Mucosa of rectum (tissue), 2 donors: ENCODE measurements around the gene TNS3.
"Not testable (repeated sequence)": the region's sequence is repeated elsewhere in the genome, so short reads cannot be mapped to it uniquely, and the experiment has no call there.

Experiments used
- H3K27ac ChIP-seq, 2 donors: one replicate each; pipeline ENCODE4 v1.7.0; 2013; ENCODE audit warnings: inconsistent platforms in 2 of 2, low read depth in 2 of 2, low read length in 2 of 2
- H3K27me3 ChIP-seq, 2 donors: one replicate each; pipeline ENCODE4 v1.7.0; 2013; ENCODE audit warnings: low read length in 2 of 2; ENCODE audit not compliant: control insufficient read depth in 2 of 2, insufficient read depth in 2 of 2
- H3K36me3 ChIP-seq, 2 donors: one replicate each; pipeline ENCODE4 v1.7.0; 2013; ENCODE audit warnings: low read length in 2 of 2; ENCODE audit not compliant: control insufficient read depth in 2 of 2, insufficient read depth in 2 of 2
- H3K4me1 ChIP-seq, 2 donors: one replicate each; pipeline ENCODE4 v1.7.0; 2013; ENCODE audit warnings: low read length in 2 of 2, mild to moderate bottlenecking in 1 of 2; ENCODE audit not compliant: control insufficient read depth in 2 of 2, insufficient read depth in 2 of 2
- H3K4me3 ChIP-seq, 2 donors: one replicate each; pipeline ENCODE4 v1.7.0; 2013; ENCODE audit warnings: low read length in 2 of 2
- H3K9ac ChIP-seq, 2 donors: one replicate each; pipeline ENCODE4 v1.7.0; 2013; ENCODE audit warnings: low read length in 2 of 2, low read depth in 1 of 2, mild to moderate bottlenecking in 1 of 2
- H3K9me3 ChIP-seq, 2 donors: one replicate each; pipeline ENCODE4 v1.7.0; 2013; ENCODE audit warnings: low read length in 2 of 2; ENCODE audit not compliant: control insufficient read depth in 2 of 2
- donor health status: healthy.
- donor health status: Normal muscosa, but diverticular disease.

Gene TNS3

GRCh38 chr7:47473499-47474210 lies 108.3 kb downstream of the TNS3 start:
- Histone ChIP-seq H3K4me1 (peaks cover 46 to 61% of the 10 kb centered on the region in 2 donors), H3K36me3 (peaks cover 0 to 2% of the 10 kb centered on the region in 2 donors), H3K9ac (no peak overlapping the region), H3K27me3 (no peaks in the 10 kb centered on the region), H3K4me3 (no peak overlapping the region), H3K27ac (peak overlapping the region; percentile 79 to 84), H3K9me3 (no peaks in the 10 kb centered on the region)

- H3K4me1 ChIP-seq, result peaks cover 42 to 53% of the 10 kb centered on the region in 2 donors
Observed at GRCh38 chr7:47472444-47473157, 109.3 kb downstream of the TNS3 start.

DNA sequence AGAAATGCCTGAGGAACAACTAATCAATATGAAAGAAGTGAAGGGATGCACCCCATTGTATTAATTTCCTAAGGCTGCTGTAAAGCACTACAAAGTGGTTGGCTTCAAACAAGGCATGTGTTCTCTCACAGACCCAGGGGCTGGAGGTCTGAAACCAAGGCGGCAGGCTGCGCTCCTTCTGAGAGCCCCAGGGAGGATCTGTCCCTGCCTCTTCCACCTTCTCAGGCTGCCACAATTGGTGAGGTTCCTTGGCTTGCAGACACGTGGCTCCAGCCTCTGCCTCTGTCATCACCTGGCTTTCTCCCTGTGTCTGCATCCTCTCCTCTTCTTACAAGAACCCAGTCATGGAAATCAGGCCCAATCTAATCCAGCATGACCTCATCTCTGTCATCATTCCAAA lies 110.1 kb downstream of the TNS3 start:
- Histone ChIP-seq H3K9me3 (no peaks in the 10 kb centered on the region), H3K36me3 (peaks cover 2 to 3% of the 10 kb centered on the region in 2 donors), H3K27ac (peak overlapping the region; percentile 69 to 80), H3K4me1 (peaks cover 41 to 53% of the 10 kb centered on the region in 2 donors), H3K27me3 (no peaks in the 10 kb centered on the region), H3K9ac (no peak overlapping the region), H3K4me3 (no peak overlapping the region)

More at GRCh38 chr7:47472444-47473157, 109.3 kb downstream of the TNS3 start:
- peak overlapping the region in 1 of 2 donors; percentile 80 for H3K27ac ChIP-seq
- H3K36me3 ChIP-seq, result peaks cover under 1 to 2% of the 10 kb centered on the region in 2 donors
- H3K9me3 ChIP-seq, result no peaks in the 10 kb centered on the region
- no peaks in the 10 kb centered on the region for H3K27me3 ChIP-seq
- no peak overlapping the region for H3K4me3 ChIP-seq
- no peak overlapping the region for H3K9ac ChIP-seq

GRCh38 chr7:47471358-47471703 lies 110.6 kb downstream of the TNS3 start:
- Histone ChIP-seq H3K9ac (peak overlapping the region in 1 of 2 donors; percentile 62), H3K36me3 (peaks cover 2 to 3% of the 10 kb centered on the region in 2 donors), H3K4me3 (no peak overlapping the region), H3K9me3 (no peaks in the 10 kb centered on the region), H3K4me1 (peaks cover 41 to 57% of the 10 kb centered on the region in 2 donors), H3K27ac (peak overlapping the region; percentile 69 to 80), H3K27me3 (no peaks in the 10 kb centered on the region)

DNA sequence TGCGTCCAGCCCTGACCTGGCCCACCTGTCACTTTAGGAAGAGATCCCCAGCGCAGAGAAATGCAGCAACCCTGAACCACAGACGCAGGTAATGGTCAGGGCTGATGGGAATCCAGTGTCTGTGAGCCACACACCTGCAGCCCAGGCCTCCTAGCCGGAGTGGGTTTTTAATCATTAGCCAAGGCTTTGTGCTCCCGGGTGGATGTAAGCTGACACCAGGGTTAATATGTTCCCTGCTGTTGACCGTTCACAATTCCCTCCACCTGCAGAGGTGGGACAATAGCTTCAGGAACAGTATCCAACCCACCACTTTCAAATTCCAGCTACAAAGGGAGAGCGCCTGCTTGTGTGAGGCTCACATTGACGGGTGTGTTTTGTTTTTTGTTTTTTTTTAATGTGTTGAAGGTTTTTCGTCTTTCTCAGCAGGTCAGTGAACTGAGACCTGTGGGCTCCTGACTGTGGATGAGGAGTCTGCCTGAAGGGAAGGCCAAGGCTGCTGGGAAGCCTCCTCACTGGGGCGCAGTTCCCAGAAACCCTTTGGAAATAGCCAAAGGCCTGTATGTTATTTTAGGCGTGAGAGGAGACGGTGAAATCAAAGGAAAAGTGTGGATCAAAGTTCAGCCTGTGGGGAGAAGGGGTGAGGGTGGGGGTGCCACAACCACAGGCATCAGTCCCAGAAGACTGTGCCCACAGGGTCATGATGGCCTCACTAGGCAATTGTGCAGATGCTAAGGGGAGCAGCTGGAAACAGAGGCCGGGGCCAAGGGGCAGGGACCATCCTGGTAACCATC lies 111.1 kb downstream of the TNS3 start:
- Histone ChIP-seq H3K4me1 (peaks cover 36 to 53% of the 10 kb centered on the region in 2 donors), H3K27ac (peak overlapping the region; percentile 69 to 80), H3K36me3 (peaks cover 2 to 3% of the 10 kb centered on the region in 2 donors), H3K9ac (peak overlapping the region; percentile 36 to 62), H3K4me3 (peak overlapping the region in 1 of 2 donors; percentile 46), H3K9me3 (no peaks in the 10 kb centered on the region), H3K27me3 (no peaks in the 10 kb centered on the region)

GRCh38 chr7:47469846-47470245 lies 112.1 kb downstream of the TNS3 start:
- not testable (repeated sequence) for H3K9me3 ChIP-seq, H3K9ac ChIP-seq, H3K4me3 ChIP-seq, H3K36me3 ChIP-seq, H3K27me3 ChIP-seq
- H3K27ac ChIP-seq, result peak overlapping the region; percentile 19 to 50
- H3K4me1 ChIP-seq, result peaks cover 27 to 44% of the 10 kb centered on the region in 2 donors

DNA sequence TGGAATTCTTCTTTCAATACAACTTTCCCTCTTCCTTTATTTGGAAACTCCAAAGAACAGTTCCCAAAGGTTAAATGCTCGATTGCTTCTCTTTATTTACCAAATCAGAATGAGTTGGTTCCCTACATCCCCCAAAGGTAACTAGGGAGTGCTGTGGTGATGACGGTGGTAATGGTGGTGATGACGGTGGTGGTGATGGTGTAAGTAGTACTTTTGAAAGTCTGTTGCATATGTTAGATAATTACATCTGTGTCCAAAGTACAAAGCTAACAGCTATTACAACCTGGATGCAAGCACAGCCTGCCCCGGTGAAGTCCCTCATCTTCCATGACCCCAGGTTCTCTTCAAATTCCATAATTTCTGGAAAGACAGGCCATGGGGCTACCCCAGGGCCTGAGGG lies 115.1 kb downstream of the TNS3 start:
- Histone ChIP-seq H3K4me3 (no peak overlapping the region), H3K9ac (no peak overlapping the region), H3K27me3 (no peaks in the 10 kb centered on the region), H3K4me1 (peaks cover 22 to 35% of the 10 kb centered on the region in 2 donors), H3K36me3 (peaks cover 3 to 5% of the 10 kb centered on the region in 2 donors), H3K27ac (peak overlapping the region; percentile 45 to 46), H3K9me3 (no peaks in the 10 kb centered on the region)

GRCh38 chr7:47465191-47465590 lies 116.7 kb downstream of the TNS3 start:
- H3K27ac ChIP-seq, result peak overlapping the region in 1 of 2 donors; percentile 21

DNA sequence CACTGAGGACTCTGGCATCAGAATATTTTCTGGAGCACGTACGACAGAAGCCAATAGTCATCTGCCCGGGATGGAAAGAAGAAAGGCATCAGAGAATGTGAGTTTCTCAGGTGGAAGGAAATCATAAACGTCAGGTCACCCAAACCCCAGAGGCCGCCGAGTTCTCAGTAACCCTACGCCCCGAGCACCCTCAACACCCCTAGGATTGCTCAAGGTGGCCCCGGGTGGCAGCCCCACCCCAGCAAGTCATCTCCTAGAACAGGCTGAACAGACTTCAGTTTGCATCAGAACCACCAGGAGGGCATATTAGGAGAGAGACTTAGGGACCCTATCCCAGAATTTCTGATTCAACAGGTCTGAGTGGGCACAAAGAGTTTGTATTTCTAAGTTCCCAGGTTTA lies 117.6 kb downstream of the TNS3 start:
- Histone ChIP-seq H3K9ac (no peak overlapping the region), H3K4me1 (peaks cover 24 to 30% of the 10 kb centered on the region in 2 donors), H3K9me3 (no peaks in the 10 kb centered on the region), H3K27me3 (no peaks in the 10 kb centered on the region), H3K4me3 (no peak overlapping the region), H3K27ac (no peak overlapping the region), H3K36me3 (peaks cover 3 to 5% of the 10 kb centered on the region in 2 donors)

More at GRCh38 chr7:47465191-47465590, 116.7 kb downstream of the TNS3 start:
- Histone ChIP-seq H3K9me3 (no peaks in the 10 kb centered on the region), H3K9ac (no peak overlapping the region), H3K4me1 (peaks cover 25 to 37% of the 10 kb centered on the region in 2 donors), H3K27me3 (no peaks in the 10 kb centered on the region), H3K36me3 (peaks cover 3 to 5% of the 10 kb centered on the region in 2 donors), H3K4me3 (no peak overlapping the region)
